HL-60/S4 treated with phorbol 12-myristate 13-acetate at 8.2 ng/mL for 4 days and 3 days (cell line): Measurements from ENCODE around the gene HS6ST2.

ENCODE experiments used
- in situ Hi-C: fragments of 300-500 bp; cut with MboI; formaldehyde crosslinking; loops from 2 replicates; pipeline ENCODE4 v1.15.0; 2022; ENCODE audit warnings: low sequenced_read_pairs

Gene HS6ST2

GRCh38 chrX:132853040-132853439, 105.4 kb downstream of the HS6ST2 start:
- in situ Hi-C loops, result no loop called here

- in situ Hi-C loops, result no loop called here
Measured at GRCh38 chrX:132848296-132848970, 110.0 kb downstream of the HS6ST2 start.

- in situ Hi-C loops, result no loop called here
Measured at GRCh38 chrX:132843363-132843762, 115.1 kb downstream of the HS6ST2 start.

GRCh38 chrX:132842460-132843238, 115.8 kb downstream of the HS6ST2 start:
- in situ Hi-C loops, result no loop called here

GRCh38 chrX:132837967-132838366, 120.5 kb downstream of the HS6ST2 start:
- in situ Hi-C loops, result no loop called here

- in situ Hi-C loops, result no loop called here
Measured at GRCh38 chrX:132837126-132837525, 121.3 kb downstream of the HS6ST2 start.

GRCh38 chrX:132836471-132836870, 122.0 kb downstream of the HS6ST2 start:
- in situ Hi-C loops, result no loop called here

- in situ Hi-C loops, result no loop called here
Measured at GRCh38 chrX:132834741-132835140, 123.7 kb downstream of the HS6ST2 start.

- in situ Hi-C loops, result no loop called here
Measured at GRCh38 chrX:132834109-132834508, 124.3 kb downstream of the HS6ST2 start.

- in situ Hi-C loops, result no loop called here
Measured at GRCh38 chrX:132833373-132833772, 125.1 kb downstream of the HS6ST2 start.

GRCh38 chrX:132831336-132831973, 127.0 kb downstream of the HS6ST2 start:
- in situ Hi-C loops, result no loop called here

GRCh38 chrX:132822634-132823012, 135.8 kb downstream of the HS6ST2 start:
- in situ Hi-C loops, result no loop called here

GRCh38 chrX:132821974-132822633, 136.3 kb downstream of the HS6ST2 start:
- in situ Hi-C loops, result no loop called here

GRCh38 chrX:132820675-132821074, 137.8 kb downstream of the HS6ST2 start:
- in situ Hi-C loops, result no loop called here

GRCh38 chrX:132819711-132820264, 138.6 kb downstream of the HS6ST2 start:
- in situ Hi-C loops, result no loop called here

- in situ Hi-C loops, result no loop called here
Measured at GRCh38 chrX:132818638-132819037, 139.8 kb downstream of the HS6ST2 start.

- in situ Hi-C loops, result no loop called here
Measured at GRCh38 chrX:132815643-132816042, 142.8 kb downstream of the HS6ST2 start.

GRCh38 chrX:132810964-132811712, 147.3 kb downstream of the HS6ST2 start:
- in situ Hi-C loops, result no loop called here

GRCh38 chrX:132810488-132810887, 147.9 kb downstream of the HS6ST2 start:
- in situ Hi-C loops, result no loop called here

- in situ Hi-C loops, result no loop called here
Measured at GRCh38 chrX:132809581-132809980, 148.8 kb downstream of the HS6ST2 start.
